AML-193 (cell line): ENCODE measurements around the gene GLRX3.
"Not testable (repeated sequence)": the region's sequence is repeated elsewhere in the genome, so short reads cannot be mapped to it uniquely, and the experiment has no call there.

Source experiments
- DNase-seq, 2 experiments: peaks; one replicate each; lab custom pipeline; 2025; lab: John Stamatoyannopoulos, UW

The GLRX3 gene

DNA sequence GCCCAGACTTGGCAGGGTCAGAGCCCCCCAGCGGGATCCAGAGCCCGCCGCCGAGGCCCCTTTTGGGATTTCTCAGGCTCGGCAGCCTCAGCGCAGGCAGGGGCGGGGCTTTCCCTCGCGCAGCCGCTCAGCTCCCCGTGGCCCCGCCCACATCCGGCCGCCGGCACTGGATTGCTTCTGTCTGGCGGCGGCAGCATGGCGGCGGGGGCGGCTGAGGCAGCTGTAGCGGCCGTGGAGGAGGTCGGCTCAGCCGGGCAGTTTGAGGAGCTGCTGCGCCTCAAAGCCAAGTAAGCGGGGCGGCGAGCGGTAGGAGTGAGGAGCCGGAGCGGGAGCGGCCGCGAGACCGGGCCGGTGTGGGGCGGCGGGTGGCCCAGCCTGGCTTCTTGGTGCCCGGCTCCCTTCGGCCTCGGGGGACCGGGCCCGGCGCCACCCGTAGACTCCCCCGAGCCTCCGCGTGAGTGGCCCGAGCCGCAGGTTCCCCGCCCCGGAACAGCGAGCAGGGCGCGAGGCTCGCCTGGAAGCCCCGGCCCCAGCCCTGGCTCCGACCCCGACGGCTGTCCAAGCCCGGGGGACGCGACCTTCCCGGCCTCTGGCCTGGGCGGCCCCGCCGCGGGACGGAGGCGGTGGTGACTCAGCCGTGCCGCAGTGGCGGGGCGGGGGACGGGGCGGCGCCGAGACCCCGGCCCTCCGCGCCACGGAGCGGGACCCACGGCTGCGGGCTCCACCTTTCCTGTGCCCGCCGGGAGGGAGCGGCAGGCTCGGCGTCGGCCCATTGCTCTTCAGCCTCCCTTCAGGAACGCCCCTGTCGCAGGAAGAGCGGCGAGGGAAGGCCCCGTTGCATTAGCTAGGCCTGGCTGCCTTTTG, at the start of gene GLRX3:
Gene GLRX3, plus strand, starts transcription at position 166 of the 864 bp plus-strand sequence. Its CDS starts 30 bp downstream, at position 196.
- DNase-seq = peak; percentile 66 to 68

GRCh38 chr10:130090565-130090964, 45.6 kb upstream of the GLRX3 start:
- DNase-seq = not testable (repeated sequence)

GRCh38 chr10:130099344-130099743, 36.8 kb upstream of the GLRX3 start:
- DNase-seq = no peak

- no peak for DNase-seq
Observed at GRCh38 chr10:130105724-130106123, 30.5 kb upstream of the GLRX3 start.

GRCh38 chr10:130108146-130108545, 28.0 kb upstream of the GLRX3 start:
- not testable (repeated sequence) for DNase-seq

GRCh38 chr10:130108934-130109604, 27.1 kb upstream of the GLRX3 start:
- DNase-seq = peak; percentile 0 to 2

GRCh38 chr10:130109796-130110245, 26.4 kb upstream of the GLRX3 start:
- peak; percentile 80 to 85 for DNase-seq

DNA sequence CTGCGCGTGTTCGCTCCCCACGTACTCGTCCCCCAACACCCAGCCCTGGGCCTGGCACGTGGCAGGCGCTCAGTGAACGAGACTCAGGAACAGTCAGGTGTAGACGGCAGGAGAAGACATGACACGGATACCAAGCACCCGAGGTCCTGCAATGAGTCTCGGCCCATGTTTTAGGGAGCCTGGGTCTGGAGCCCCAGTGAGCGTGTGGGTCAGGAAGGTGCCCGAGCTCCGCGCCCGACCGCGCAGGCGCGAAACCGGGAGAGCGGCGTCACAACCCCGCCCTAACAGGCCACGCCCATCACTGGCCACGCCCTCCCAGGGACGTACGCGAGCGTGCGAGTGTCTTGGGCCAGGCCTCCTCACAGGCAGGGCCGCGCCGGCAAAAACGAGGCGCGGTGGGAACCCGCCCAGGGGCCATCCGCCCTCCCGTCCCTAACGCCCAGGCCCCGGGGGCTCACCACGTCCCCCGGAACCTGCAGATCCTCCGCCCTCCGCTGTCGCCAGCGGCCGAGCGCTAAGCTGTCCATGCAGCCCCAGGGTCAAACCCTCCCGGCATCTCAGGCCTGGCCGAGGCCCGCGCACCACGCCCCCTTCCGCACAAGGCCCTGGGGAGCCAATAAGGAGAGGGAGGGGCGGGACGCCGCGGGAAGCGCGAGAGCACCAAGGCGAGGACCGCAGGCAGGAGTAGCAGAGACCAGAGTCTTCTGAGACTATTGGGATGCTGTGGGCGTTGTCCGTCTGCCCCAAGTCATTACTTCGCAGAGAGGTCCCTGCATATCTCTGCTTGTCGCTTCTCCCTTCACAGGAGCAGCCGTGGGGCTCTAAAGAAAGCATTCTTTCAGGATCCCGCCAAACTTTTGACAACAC, 25.7 kb upstream of the GLRX3 start, which contains the start of gene C10orf143:
Gene C10orf143, minus strand, starts transcription at position 585 of the 867 bp plus-strand sequence. Its CDS starts 58 bp downstream, at position 527.
- peak; percentile 86 to 90 for DNase-seq

DNA sequence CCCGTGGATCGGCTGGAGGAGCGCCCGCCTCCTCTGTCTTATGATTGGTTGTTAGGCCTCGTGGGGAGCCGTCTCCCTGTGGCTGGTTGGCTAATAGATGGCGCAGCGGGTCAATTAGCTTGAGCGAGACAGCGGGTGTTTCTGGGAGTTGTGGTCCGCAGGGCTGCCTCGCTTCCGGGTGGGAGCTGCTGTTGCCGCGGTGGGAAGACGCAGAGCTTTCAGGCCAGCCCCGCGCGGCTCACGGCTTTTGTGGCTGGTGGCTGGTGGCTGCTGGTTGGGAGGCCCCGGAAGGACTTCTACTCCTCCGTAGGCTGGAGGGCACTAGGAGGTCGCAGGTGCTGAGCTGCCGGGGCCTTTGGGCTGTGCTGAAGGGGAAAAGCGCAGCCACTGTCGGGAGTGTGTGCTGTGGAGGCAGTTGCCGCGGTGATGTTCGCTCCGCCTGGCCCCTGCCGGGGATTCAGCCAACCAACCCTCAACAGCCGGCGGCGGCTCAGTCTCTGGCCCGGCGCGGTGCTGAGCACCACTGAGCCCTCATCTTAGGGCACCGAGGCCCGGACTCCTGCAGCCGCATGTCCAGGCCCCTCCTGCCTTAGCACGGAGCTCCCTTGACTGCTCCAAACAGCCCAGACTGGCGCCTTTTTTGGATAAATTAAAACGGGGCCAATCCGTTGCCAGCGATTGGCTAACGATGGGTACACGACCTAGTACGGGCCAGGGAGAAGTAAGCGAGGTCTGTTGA, 24.9 kb upstream of the GLRX3 start:
- DNase-seq = peak; percentile 87 to 96

- DNase-seq = no peak
Observed at GRCh38 chr10:130111852-130112180, 24.4 kb upstream of the GLRX3 start.

- DNase-seq = no peak
Observed at GRCh38 chr10:130112821-130113220, 23.4 kb upstream of the GLRX3 start.

- not testable (repeated sequence) for DNase-seq
Observed at GRCh38 chr10:130116942-130117341, 19.2 kb upstream of the GLRX3 start.

DNA sequence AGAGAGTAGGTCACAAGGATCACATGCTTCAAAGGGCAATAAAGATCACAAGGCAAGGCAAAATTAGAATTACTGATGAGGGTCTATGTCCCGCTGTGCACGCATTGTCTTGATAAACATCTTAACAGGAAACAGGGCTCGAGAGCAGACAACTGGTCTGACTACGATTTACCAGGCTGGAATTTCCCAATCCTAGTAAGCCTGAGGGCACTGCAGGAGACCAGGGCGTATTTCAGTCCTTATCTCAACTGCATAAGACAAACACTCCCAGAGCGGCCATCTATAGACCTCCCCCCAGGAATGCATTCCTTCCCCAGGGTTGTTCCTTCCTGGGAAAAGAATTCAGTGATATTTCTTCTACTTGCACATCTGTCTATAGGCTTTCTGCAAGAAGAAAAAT, 18.7 kb upstream of the GLRX3 start:
- not testable (repeated sequence) for DNase-seq

GRCh38 chr10:130121486-130122079, 14.6 kb upstream of the GLRX3 start:
- no peak for DNase-seq

DNA sequence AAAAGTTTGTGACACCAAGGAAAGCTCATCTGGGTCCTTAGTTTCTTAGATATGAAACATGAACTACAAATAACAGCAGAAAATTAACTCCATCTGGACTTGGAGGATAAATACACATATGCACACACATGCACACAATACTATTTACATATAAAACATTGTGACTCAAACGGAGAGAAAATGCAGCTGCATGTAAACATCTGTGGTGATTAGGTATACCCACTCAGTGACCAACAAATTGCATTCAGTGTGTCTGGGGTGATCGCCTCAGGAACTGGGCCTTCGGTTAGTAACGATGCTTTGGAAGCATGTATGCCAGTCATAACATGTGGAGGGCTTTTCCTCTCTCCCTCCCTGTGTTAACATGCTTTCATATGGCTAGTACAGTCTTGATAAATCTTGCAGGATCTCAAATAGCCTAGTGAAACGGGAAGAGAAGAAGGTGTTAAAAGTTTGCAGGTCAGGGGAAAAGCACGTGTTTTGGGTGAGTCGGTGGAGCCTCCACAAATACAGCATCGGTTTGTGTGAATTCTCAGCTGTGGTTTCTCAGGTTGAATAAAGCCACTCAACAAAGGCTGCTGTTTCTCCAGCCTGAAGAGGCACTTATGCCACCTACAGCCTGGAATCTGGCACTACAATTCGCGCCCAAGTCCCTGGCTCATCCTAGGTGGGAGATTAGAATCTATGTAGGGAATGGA, 8.7 kb upstream of the GLRX3 start:
- DNase-seq = peak; percentile 21 to 50

DNA sequence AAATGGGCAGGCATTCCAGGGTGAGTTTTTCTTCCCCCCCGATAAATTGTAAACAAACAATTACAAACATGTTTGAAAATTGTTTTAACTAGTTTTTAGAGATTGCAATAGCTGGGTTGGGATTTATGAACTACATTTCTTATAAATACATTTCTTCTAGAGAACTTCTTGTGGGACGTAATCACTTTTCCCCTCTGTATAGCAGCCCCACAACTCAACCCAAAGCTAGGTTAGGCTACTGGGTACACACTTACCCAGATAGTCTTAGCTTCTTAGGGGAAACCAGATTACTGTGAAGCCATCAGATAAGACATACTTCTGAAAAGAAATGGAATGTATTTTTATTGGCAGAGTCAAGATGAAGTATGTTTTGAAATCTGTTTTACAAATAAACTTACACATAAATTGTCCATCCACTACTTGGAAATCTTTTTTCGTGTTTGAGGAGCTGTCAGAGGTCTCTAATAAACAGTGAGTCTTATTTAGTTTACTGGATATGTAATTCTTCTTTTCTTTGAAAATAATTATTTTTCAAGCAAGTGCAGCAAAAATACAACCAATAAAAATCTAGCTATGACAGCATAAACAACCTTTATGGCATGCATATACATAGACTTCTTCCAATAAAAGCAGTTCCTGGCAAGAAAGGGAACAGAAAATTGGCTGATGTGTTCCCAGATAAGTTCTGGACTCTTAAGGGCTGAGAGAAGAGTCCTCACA, 8.0 kb upstream of the GLRX3 start:
- no peak for DNase-seq

DNA sequence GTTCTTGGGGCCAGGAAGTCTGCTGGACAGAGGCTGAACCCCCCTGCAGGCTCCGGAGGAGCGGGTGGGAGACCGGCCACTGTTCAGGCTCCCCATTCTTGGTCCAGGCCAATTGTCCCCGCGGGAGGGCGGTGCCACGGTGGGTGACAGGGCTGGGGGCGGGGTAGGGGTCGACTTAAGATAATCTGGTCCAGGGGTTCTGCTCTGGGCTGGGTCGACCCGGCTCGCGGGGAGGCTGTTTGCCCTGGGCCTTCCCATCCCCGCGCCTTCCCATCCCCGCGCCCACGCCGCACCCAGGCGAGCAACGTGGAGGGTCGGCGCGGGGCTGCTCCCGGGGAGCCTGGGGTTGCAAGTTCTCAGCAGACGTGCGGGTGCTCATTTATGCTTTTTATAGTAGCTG, 7.3 kb upstream of the GLRX3 start:
- no peak for DNase-seq

GRCh38 chr10:130135676-130136225, 440 bp upstream of the GLRX3 start:
- DNase-seq = no peak

DNA sequence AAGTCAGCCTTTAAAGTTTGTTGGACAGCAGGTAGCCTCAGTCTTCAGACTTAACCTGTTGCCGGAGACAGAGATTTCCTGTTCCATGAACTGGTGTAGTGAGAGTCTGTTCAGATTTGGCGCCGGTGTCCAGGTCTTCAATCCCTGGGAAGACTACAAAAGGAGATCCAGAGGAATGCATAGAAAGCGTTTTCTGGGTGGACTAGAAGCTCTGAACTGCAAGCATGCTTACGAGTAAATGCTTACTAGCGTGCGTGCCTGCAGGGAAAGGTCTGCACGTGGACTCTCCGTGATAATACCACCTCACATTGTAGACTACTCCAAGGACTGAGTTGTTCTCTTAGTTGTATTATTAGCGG, 878 bp downstream of the GLRX3 start:
- DNase-seq = no peak
